Ishikawa (cell line): ENCODE measurements around the gene EFNA5.

Experiments used
- CEBPB ChIP-seq: IDR thresholded peaks from 2 replicates; pipeline ENCODE4 v1.6.1; 2012
- CREB1 ChIP-seq: IDR thresholded peaks from 2 replicates; pipeline ENCODE4 v1.6.1; 2012; ENCODE audit warnings: low read depth
- EGR1 ChIP-seq: IDR thresholded peaks from 2 replicates; pipeline ENCODE4 v1.6.1; 2012
- EP300 ChIP-seq: IDR thresholded peaks from 2 replicates; pipeline ENCODE4 v1.6.1; 2012; ENCODE audit warnings: borderline replicate concordance
- FOXM1 ChIP-seq: IDR thresholded peaks from 2 replicates; pipeline ENCODE4 v1.6.1; 2012; ENCODE audit warnings: low read depth, borderline replicate concordance
- MAX ChIP-seq: IDR thresholded peaks from 2 replicates; pipeline ENCODE4 v1.6.1; 2012
- NFIC ChIP-seq: IDR thresholded peaks from 2 replicates; pipeline ENCODE4 v1.6.1; 2012
- RAD21 ChIP-seq: IDR thresholded peaks from 2 replicates; pipeline ENCODE4 v1.6.1; 2012; ENCODE audit warnings: low read depth
- REST ChIP-seq: IDR thresholded peaks from 2 replicates; pipeline ENCODE4 v1.6.1; 2012; ENCODE audit warnings: low read depth, mild to moderate bottlenecking
- TAF1 ChIP-seq: IDR thresholded peaks from 2 replicates; pipeline ENCODE4 v1.6.1; 2012; ENCODE audit warnings: low read depth, mild to moderate bottlenecking
- TCF12 ChIP-seq: IDR thresholded peaks from 2 replicates; pipeline ENCODE4 v1.6.1; 2012; ENCODE audit warnings: low read depth
- TEAD4 ChIP-seq: IDR thresholded peaks from 2 replicates; pipeline ENCODE4 v1.6.1; 2012
- USF1 ChIP-seq: IDR thresholded peaks from 2 replicates; pipeline ENCODE4 v1.6.1; 2012
- YY1 ChIP-seq: IDR thresholded peaks from 2 replicates; pipeline ENCODE4 v1.6.1; 2012; ENCODE audit warnings: low read depth
- ZBTB7A ChIP-seq: IDR thresholded peaks from 2 replicates; pipeline ENCODE4 v1.6.1; 2012; ENCODE audit warnings: low read depth

The EFNA5 gene

GRCh38 chr5:107512029-107512428 is 158.7 kb downstream of the EFNA5 start:
- TF ChIP-seq ZBTB7A: no peak
- no peak for TF ChIP-seq TAF1
- TF ChIP-seq CREB1: no peak
- no peak for TF ChIP-seq EGR1
- TF ChIP-seq YY1: no peak
- no peak for TF ChIP-seq TEAD4
- no peak for TF ChIP-seq EP300
- TF ChIP-seq MAX: no peak
- no peak for TF ChIP-seq NFIC
- TF ChIP-seq REST: no peak
- no peak for TF ChIP-seq CEBPB

- TF ChIP-seq CREB1 (no peak), ZBTB7A (no peak), EP300 (no peak), TEAD4 (no peak), CEBPB (no peak), RAD21 (no peak), REST (no peak)
Measured at GRCh38 chr5:107510125-107510524, 160.6 kb downstream of the EFNA5 start.

- TF ChIP-seq FOXM1: no peak
- no peak for TF ChIP-seq EGR1
- no peak for TF ChIP-seq CREB1
- no peak for TF ChIP-seq MAX
- TF ChIP-seq RAD21: no peak
- TF ChIP-seq USF1: no peak
- TF ChIP-seq EP300: no peak
- TF ChIP-seq REST: no peak
- no peak for TF ChIP-seq CEBPB
- no peak for TF ChIP-seq TAF1
- TF ChIP-seq ZBTB7A: no peak
- no peak for TF ChIP-seq YY1
- no peak for TF ChIP-seq TEAD4
Measured at GRCh38 chr5:107508097-107508496, 162.6 kb downstream of the EFNA5 start.

GRCh38 chr5:107505763-107506534 is 164.8 kb downstream of the EFNA5 start:
- no peak for TF ChIP-seq YY1

GRCh38 chr5:107504424-107504823 is 166.3 kb downstream of the EFNA5 start:
- TF ChIP-seq TCF12: no peak
- no peak for TF ChIP-seq REST
- no peak for TF ChIP-seq CEBPB
- TF ChIP-seq ZBTB7A: no peak
- TF ChIP-seq YY1: no peak
- TF ChIP-seq EGR1: no peak
- TF ChIP-seq CREB1: no peak
- TF ChIP-seq EP300: no peak
